T-helper 2 cell treated with Interferon-gamma antibody and Interleukin-4, amounts not matched to agents 100 ng/mL and 5 ng/mL, for 36 hours (primary cell): ENCODE data around the gene ADRM1. TPM values are rescaled to one million over a fixed set of nuclear protein-coding genes. Genes with fewer than 3 reads are reported as not detected.

Experiments
- intact Hi-C: fragments of 100-400 bp; cut with micrococcal nuclease; formaldehyde crosslinking; loops from one replicate; pipeline ENCODE4 v1.15.1; 2023
- total RNA-seq: library from RNA; stranded (reverse); gene quantifications from 2 replicates; pipeline ENCODE4 v1.2.3, GENCODE V29; 2022

The ADRM1 gene
- total RNA-seq, 1 donor from 2014 or later, result 114 TPM

GRCh38 chr20:62297449-62298227, 5.2 kb upstream of the ADRM1 start:
- intact Hi-C loops, result no loop called here

DNA sequence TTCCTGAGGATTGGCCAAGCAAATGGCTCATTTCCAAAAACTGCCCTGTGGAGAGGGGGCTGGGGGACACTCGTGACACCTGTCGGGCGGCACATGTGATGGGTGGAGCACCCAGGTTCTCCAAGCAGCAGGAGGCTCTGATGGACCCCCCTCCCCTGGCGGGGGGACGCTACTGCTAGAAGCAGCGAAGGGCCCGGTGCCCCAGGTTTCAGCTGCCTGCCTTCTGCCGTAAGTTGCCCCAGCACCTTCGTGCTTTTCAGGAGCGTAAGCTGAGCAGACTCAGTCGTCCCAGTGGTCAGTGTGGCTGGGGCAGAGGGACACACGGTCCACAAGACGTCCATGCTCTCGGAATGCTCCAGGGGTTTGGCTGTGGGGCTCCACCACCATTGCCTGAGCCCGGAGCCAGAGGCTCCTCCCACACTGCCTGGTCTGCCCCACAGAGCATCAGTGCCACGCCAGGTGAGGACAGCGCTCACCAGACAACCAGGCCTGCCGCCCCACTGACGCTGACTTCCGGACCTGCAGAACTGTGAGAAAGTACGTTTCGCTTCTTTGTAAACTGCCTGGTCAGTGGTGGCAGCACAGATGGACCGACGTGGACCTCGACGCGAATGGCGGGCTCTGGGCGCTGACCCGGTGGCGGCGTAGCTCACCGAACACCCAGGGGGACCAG, 4.1 kb upstream of the ADRM1 start:
- intact Hi-C loops, result no loop called here

GRCh38 chr20:62299666-62300236, 3.0 kb upstream of the ADRM1 start:
- intact Hi-C loops, result loop anchor here (5.0 kb wide), 4 partner anchors 157 to 638 kb away; partner anchors contain the start of genes GID8, LSM14B, PSMA7 and SS18L1

GRCh38 chr20:62300319-62300718, 2.5 kb upstream of the ADRM1 start:
- intact Hi-C loops, result loop anchor here (5.0 kb wide), 4 partner anchors 158 to 637 kb away; partner anchors contain the start of genes GID8, LSM14B, PSMA7 and SS18L1

GRCh38 chr20:62301111-62301668, 1.6 kb upstream of the ADRM1 start:
- intact Hi-C loops, result loop anchor here (5.0 kb wide), 4 partner anchors 159 to 636 kb away; partner anchors contain the start of genes GID8, LSM14B, PSMA7 and SS18L1

DNA sequence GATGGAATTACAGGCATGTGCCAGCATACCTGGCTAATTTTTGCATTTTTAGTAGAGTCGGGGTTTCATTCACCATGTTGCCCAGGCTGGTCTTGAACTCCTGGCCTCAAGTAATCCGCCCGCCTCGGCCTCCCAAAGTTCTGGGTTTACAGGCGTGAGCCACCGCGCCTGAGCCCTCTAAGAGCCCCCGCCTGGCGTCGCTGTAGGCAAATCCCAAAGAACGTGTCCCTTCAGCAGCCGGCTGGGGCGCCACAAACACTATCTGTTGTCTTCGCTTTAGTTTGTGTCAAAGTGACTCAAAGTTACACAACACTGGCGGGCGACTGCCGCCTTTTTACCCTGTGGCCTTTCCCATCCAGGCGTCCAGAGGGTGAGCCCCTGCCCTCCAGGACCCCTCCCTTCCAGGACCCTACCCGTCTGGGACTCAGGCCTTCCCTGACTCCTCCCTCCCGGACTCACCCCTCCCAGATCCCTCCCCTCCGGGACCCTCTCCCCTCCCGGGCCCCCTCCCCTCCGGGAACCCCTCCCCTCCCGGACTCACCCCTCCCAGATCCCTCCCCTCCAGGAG, 940 bp upstream of the ADRM1 start:
- intact Hi-C loops, result loop anchor here (1.0 to 5.0 kb wide), 12 partner anchors 63 to 635 kb away; partner anchors contain the start of genes CABLES2, GID8, LSM14B and MTG2

GRCh38 chr20:62303062-62303339, 204 bp downstream of the ADRM1 start:
- intact Hi-C loops, result loop anchor here (2.0 to 5.0 kb wide), 6 partner anchors 104 to 634 kb away; partner anchors contain the start of genes CABLES2, GID8, LSM14B and PSMA7

GRCh38 chr20:62303340-62304226, 786 bp downstream of the ADRM1 start:
- intact Hi-C loops, result loop anchor here (2.0 to 5.0 kb wide), 6 partner anchors 103 to 634 kb away; partner anchors contain the start of genes CABLES2, GID8, LSM14B and PSMA7

DNA sequence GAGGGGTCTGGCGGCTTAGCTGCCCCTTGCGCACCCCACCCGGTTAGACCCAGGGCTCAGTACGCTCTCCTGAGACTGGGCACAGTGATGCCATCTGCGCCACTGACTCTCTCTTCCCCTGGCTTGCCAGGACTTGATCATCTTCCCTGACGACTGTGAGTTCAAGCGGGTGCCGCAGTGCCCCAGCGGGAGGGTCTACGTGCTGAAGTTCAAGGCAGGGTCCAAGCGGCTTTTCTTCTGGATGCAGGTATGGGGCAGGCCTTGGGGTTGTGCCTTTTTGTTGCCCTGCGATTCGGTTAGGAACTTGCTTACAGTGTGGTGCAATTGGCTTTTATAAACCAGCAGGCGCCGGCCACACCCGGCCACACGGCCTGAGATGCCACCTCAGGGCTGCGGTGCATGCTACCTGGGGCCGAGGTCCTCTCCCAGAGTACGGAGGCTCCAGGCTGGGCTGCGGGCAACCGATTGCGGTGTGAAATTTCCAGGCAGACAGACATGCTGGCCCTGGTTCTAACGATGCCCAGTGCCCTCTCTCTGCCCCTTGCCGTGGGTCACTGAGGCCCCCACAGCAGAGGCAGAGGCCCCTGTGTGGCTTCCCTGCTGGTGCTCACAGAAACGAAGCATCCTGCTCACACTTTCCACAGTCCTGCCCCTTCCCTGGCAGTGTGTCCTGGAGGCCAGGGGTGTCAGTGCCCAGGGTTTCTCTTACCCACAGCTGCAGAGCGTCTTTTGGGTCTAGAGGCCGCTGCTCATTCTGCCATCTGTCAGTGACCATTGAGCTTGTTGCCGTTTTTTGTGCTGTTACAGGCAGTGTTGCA, 1.7 kb downstream of the ADRM1 start:
- intact Hi-C loops, result loop anchor here (5.0 kb wide), 4 partner anchors 162 to 633 kb away; partner anchors contain the start of genes GID8, LSM14B, PSMA7 and SS18L1

DNA sequence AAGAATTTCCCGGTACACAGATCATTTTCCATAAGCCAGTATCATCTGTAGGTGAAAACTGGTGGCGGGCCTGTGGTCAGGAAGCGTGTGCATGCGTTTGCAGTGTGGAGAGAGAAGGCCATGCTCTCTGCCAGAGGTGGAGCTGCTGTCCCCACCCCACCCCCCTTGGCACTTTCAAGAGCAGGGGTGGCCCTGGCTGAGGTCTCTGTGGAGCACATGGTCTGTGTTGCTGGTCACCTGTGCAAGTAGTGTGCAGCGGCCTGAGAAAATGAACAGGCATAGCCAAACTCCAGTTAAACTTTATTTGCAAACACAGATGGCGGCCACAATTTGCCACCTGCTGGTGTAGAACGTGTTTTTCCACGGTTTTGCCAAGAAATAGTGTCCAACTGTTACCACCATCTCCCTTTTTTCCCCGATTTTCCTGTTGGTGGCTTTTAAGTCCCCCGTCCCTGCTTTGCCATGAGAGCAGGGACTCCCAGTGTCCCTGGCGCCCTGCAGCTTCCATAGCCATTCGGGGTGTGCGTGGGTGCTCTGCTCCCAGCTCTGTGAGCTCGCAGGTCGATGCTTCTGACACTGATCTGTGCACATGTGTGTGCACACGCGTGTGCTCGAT, 2.5 kb downstream of the ADRM1 start:
- intact Hi-C loops, result no loop called here

DNA sequence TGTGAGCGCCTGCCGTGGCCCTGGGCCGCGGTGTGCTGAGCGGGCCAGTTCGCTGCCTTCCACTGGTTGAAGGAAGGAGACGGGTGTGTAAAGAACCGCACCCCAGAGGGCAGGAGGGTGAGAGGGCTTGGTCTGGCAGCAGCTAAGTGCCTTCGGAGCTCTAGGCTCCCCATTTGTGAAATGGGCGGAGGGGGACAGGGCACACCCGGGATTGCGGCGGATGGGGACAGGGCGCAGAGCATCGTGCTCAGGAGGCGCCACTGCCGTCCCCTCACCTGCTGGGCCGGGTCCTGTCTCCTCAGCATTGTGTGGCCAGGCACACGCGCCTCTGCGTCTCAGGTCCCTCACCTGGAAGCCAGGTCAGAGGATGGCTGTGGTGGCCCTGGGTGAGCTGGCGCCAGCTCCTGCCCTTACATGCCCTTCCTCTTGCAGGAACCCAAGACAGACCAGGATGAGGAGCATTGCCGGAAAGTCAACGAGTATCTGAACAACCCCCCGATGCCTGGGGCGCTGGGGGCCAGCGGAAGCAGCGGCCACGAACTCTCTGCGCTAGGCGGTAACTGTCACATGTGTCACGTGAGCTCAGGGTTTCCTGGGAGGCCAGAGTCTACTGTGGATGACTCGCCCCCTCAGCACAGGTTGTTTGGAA, 3.1 kb downstream of the ADRM1 start:
- intact Hi-C loops, result no loop called here

DNA sequence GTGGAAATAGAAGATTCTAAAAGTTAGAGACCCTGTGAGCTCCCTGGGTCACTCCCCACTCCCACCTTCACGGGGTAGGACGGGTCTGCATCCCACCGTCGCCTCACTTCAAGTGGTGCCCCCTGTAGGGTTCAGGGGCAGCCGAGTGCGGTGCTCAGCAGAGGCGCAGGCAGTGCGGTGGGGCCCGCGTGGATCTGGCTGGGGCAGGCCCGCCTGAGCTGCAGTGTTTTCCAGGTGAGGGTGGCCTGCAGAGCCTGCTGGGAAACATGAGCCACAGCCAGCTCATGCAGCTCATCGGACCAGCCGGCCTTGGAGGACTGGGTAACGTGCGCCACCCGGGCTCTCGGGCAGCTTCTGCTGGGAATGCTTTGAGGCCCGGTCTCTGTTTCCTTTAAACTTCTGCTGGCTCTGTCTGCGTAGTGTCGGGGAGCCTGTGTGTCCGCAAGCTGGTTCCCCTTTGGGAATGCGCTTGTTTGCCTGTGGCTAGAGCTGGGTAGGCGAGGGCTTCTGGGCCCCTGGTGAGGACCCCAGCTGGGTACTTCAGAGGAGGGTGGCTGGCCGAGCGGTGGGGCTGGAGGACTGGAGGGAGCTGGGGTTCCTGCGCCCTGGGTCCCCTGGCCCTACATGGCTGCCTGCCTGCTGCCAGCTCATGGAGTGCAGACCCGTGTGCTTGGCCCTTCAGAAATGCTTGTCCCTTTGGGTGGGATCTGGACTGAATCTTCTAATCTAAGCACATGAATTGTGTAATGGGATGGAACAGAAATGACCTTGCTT, 3.8 kb downstream of the ADRM1 start:
- intact Hi-C loops, result no loop called here

- intact Hi-C loops, result no loop called here
Observed at GRCh38 chr20:62307226-62308101, 4.7 kb downstream of the ADRM1 start.

DNA sequence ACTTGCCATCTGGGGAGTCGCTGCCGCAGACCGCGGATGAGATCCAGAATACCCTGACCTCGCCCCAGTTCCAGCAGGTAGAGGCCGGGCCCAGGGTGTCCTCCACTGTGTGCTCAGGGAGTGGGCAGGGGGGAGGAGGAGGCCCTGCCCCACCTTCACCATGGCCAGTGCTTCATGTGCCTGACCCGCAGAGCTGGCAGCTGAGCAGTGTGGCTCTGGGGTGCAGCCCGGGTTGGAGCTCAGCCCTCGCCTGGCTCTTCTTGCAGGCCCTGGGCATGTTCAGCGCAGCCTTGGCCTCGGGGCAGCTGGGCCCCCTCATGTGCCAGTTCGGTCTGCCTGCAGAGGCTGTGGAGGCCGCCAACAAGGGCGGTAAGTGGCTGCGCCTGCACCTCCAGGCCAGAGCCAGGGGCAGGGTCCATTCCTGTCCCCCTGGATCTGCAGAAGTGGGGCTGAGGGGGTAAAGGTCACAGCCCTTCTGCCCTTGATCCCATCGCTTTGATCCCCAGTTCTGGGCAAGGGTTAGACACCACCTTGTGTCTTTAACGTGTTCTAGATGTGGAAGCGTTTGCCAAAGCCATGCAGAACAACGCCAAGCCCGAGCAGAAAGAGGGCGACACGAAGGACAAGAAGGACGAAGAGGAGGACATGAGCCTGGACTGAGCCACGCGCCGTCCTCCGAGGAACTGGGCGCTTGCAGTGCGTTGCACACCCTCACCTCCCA, 5.5 kb downstream of the ADRM1 start:
- intact Hi-C loops, result no loop called here

- intact Hi-C loops, result no loop called here
Observed at GRCh38 chr20:62309198-62309944, 6.6 kb downstream of the ADRM1 start.
